Mucosa of stomach (tissue), 1 donor: ENCODE results near the gene WDR45B.
"Not testable (repeated sequence)": the region's sequence is repeated elsewhere in the genome, so short reads cannot be mapped to it uniquely, and the experiment has no call there.

ENCODE experiments used
- H3K27me3 ChIP-seq: one replicate; pipeline ENCODE4 v1.7.0; 2013; ENCODE audit warnings: mild to moderate bottlenecking, low read length; ENCODE audit not compliant: control insufficient read depth, insufficient read depth
- H3K36me3 ChIP-seq: one replicate; pipeline ENCODE4 v1.7.0; 2013; ENCODE audit warnings: low read length; ENCODE audit not compliant: control insufficient read depth, insufficient read depth
- H3K4me1 ChIP-seq: one replicate; pipeline ENCODE4 v1.7.0; 2013; ENCODE audit warnings: mild to moderate bottlenecking, low read length; ENCODE audit not compliant: control insufficient read depth, insufficient read depth
- H3K4me3 ChIP-seq: one replicate; pipeline ENCODE4 v1.7.0; 2013; ENCODE audit warnings: low read length
- H3K9ac ChIP-seq: one replicate; pipeline ENCODE4 v1.7.0; 2013; ENCODE audit warnings: mild to moderate bottlenecking, low read length, moderate library complexity
- H3K9me3 ChIP-seq: one replicate; pipeline ENCODE4 v1.7.0; 2013; ENCODE audit warnings: mild to moderate bottlenecking, low read length, moderate library complexity; ENCODE audit not compliant: control insufficient read depth
- donor health status: Pancreatic carcinoma.

Gene WDR45B

DNA sequence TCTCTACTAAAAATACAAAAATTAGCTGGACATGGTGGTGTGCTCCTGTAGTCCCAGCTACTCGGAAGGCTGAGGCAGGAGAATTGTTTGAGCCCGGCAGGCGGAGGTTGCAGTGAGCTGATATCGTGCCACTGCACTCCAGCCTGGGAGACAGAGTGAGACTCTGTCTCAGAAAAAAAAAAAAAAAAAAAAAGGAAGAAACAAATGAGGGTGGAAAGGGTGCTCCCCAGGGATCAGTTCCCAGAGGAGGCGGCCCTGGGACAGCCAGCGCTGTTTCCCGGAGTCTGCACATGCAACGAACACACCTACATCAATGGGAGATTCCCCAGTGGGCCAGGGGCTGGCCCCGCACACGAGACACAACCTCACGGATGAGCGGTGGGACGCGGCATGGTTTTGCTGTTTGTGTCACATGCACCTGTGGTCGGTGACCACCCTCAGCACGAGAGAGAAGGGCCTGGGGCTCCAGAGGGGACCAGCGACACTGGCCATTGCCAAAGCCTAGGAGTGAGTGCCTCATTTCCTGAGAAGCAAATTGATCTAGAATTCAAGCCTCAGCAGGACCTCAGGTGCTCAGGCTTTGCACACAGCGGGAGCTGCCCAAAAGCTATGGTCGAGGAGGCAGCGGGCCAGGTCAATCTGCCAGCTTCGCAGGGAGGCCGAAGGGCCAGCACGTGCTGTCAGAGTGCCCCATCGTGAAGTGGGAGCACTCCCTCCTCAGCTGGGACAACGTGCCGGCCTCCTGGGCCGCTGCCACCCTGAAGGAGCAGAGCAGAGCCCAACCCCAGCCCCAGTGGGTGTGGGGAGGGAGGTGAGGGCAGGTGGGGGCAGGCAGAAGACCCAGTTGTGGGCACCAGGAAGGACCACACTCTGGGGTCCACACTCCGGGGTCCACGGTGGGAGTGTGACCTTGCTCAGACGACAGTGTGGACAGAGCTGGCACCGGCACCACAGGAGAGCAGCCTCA is 13.8 kb upstream of the WDR45B start:
- H3K27me3 ChIP-seq, result no peaks in the 10 kb centered on the region
- no peaks in the 10 kb centered on the region for H3K36me3 ChIP-seq
- H3K4me1 ChIP-seq, result no peaks in the 10 kb centered on the region
- no peak overlapping the region for H3K9ac ChIP-seq
- no peaks in the 10 kb centered on the region for H3K9me3 ChIP-seq
- no peak overlapping the region for H3K4me3 ChIP-seq

- Histone ChIP-seq H3K36me3 (no peaks in the 10 kb centered on the region), H3K27me3 (no peaks in the 10 kb centered on the region), H3K9ac (no peak overlapping the region), H3K4me3 (no peak overlapping the region), H3K4me1 (peaks cover 15% of the 10 kb centered on the region), H3K9me3 (no peaks in the 10 kb centered on the region)
Observed at GRCh38 chr17:82659886-82660285, 11.6 kb upstream of the WDR45B start.

GRCh38 chr17:82658796-82659452 is 10.7 kb upstream of the WDR45B start:
- H3K9me3 ChIP-seq, result no peaks in the 10 kb centered on the region
- no peaks in the 10 kb centered on the region for H3K36me3 ChIP-seq
- H3K9ac ChIP-seq, result no peak overlapping the region
- no peak overlapping the region for H3K4me3 ChIP-seq
- H3K4me1 ChIP-seq, result peaks cover 22% of the 10 kb centered on the region
- H3K27me3 ChIP-seq, result no peaks in the 10 kb centered on the region

DNA sequence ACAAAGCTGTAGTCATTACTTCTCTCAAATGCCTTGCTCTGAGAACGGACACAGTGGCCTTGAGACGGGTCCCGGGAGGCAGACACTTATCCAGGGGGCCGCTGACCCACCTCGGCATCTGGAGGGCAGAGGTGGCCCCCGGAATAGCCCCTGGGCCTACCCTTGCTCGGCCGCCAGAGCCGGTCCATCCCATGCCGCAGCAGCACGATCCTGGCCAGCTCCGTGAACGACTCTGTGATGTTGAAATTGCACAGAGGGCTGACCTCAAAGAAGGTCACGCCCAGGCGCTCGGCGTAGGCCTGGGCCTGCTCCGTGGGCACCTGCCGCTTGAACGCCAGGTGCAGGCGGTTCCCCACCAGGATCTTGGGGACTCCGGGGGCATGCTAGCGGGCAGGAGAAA is 10.1 kb upstream of the WDR45B start:
- H3K9me3 ChIP-seq, result no peaks in the 10 kb centered on the region
- no peak overlapping the region for H3K4me3 ChIP-seq
- H3K27me3 ChIP-seq, result no peaks in the 10 kb centered on the region
- H3K36me3 ChIP-seq, result no peaks in the 10 kb centered on the region
- peaks cover 28% of the 10 kb centered on the region for H3K4me1 ChIP-seq
- no peak overlapping the region for H3K9ac ChIP-seq

DNA sequence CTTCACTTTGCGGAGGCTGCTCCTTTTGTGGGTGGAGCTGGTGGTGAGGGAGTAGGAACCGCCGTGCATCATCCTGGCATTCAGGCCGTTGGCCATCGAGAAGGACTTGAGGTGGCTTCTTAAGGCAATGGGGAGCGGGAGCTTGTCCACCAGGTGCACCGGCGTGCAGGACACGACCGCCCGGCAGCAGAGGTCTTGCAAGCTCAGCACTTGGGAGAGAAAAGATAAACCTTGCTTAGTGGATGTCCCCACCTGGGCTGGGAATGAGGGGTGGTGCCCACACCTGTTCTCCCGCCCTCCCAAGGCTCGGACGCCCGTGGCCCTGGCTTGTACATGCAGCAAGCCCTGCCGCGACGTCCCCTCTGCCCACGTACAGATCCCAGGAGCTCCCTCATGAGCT is 9.7 kb upstream of the WDR45B start:
- Histone ChIP-seq H3K4me3 (no peak overlapping the region), H3K36me3 (no peaks in the 10 kb centered on the region), H3K9me3 (no peaks in the 10 kb centered on the region), H3K4me1 (peaks cover 32% of the 10 kb centered on the region), H3K27me3 (no peaks in the 10 kb centered on the region), H3K9ac (no peak overlapping the region)

DNA sequence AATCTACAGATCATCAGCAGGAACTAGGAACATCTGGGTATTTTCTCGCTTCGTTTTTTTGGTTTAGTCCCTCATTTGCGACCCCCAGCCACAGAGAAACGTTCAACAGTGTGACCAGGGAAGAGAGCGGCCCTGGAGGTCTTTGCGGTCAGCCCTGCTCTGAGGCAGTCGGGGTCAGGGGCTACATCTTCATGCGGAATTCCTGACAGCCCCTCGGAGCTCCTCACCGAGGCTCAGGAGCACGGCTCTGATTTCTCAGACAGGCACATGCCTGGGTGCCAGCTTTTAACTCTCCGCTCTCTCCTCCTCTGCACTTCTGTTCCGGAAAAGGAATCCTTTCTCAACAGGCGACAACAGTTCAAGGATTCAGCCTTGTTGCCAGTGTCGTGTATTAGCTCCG is 8.0 kb upstream of the WDR45B start:
- Histone ChIP-seq H3K4me3 (no peak overlapping the region), H3K4me1 (peaks cover 37% of the 10 kb centered on the region), H3K9ac (no peak overlapping the region), H3K27me3 (no peaks in the 10 kb centered on the region), H3K36me3 (no peaks in the 10 kb centered on the region), H3K9me3 (no peaks in the 10 kb centered on the region)

DNA sequence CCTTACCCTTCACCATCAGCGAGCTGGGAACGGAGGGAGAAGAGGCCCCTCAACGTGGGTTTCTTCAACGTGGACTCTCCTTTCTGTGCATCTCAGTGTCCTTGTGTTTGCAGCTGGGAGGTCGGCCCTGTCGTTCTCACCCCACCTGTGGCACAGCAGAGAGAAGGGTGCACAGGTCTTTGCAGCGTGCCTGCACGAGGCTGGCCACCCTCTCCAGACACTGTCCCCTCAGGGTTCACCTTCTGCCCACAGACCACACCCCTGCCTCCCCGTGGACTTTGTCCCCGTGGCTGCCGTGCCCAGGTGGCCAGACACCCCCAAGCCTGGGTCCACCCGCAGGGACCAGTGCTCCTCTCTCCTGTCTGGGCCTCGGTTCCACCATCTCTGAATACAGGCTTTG is 7.3 kb upstream of the WDR45B start:
- Histone ChIP-seq H3K27me3 (no peaks in the 10 kb centered on the region), H3K9me3 (no peaks in the 10 kb centered on the region), H3K4me1 (peaks cover 37% of the 10 kb centered on the region), H3K4me3 (peak overlapping the region; percentile 44), H3K36me3 (no peaks in the 10 kb centered on the region), H3K9ac (peak overlapping the region; percentile 69)

GRCh38 chr17:82655038-82655479 is 6.8 kb upstream of the WDR45B start:
- no peaks in the 10 kb centered on the region for H3K36me3 ChIP-seq
- no peaks in the 10 kb centered on the region for H3K9me3 ChIP-seq
- H3K4me1 ChIP-seq, result peaks cover 37% of the 10 kb centered on the region
- H3K27me3 ChIP-seq, result no peaks in the 10 kb centered on the region
- peak overlapping the region; percentile 44 for H3K4me3 ChIP-seq
- H3K9ac ChIP-seq, result peak overlapping the region; percentile 69

DNA sequence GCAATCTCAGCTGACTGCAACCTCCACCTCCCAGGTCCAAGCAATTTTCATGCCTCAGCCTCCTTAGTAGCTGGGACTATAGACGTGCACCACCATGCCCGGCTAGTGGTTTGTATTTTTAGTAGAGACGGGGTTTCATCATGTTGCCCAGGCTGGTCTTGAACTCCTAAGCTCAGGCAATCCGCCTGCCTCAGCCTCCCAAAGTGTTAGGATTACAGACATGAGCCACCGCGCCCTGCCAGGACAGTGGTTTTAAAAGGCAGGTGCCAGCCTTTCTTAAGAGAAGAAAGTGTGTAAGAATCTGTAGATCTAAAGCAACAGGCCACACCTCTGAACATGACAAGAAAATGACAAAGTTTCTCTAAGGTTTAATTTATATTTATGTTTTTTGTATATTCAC is 6.4 kb upstream of the WDR45B start:
- Histone ChIP-seq H3K4me1 (peaks cover 39% of the 10 kb centered on the region), H3K9ac (peak overlapping the region; percentile 69)
- H3K27me3 ChIP-seq, H3K4me3 ChIP-seq, H3K9me3 ChIP-seq, H3K36me3 ChIP-seq: not testable (repeated sequence)

- Histone ChIP-seq H3K9me3 (no peaks in the 10 kb centered on the region), H3K4me1 (peaks cover 46% of the 10 kb centered on the region), H3K9ac (peak overlapping the region; percentile 69), H3K4me3 (no peak overlapping the region), H3K36me3 (no peaks in the 10 kb centered on the region), H3K27me3 (no peaks in the 10 kb centered on the region)
Observed at GRCh38 chr17:82653651-82654528, 5.6 kb upstream of the WDR45B start.

DNA sequence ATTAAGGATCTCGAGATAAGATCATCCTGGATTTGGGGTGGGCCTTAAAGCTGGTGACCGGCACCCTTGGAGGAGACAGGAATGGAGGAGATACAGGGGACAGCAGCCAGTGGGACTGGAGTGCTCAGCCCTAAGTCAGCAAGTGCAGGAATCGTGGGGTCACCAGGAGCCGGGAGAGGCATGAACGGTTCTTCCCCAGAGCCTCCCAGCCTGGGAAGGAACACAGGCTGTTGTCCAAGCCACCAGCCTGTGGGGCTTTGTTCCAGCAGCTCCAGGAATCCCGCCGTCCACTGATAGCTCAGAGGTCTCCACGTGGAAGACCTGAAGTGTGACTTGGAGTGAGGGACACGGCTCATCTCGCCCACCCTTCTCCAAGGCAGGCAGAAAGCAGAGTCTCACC is 2.5 kb upstream of the WDR45B start:
- H3K27me3 ChIP-seq, result no peaks in the 10 kb centered on the region
- H3K4me1 ChIP-seq, result peaks cover 45% of the 10 kb centered on the region
- H3K9ac ChIP-seq, result no peak overlapping the region
- H3K4me3 ChIP-seq, result no peak overlapping the region
- no peaks in the 10 kb centered on the region for H3K9me3 ChIP-seq
- no peaks in the 10 kb centered on the region for H3K36me3 ChIP-seq
